Measurements from ENCODE around the gene FBRSL1. TPM values are rescaled to one million over a fixed set of nuclear protein-coding genes. Genes with fewer than 3 reads are reported as not detected.
A peak's percentile ranks its signal among the peaks of the same experiment; 100 is the strongest.

The FBRSL1 gene
- total and polyA plus RNA-seq, 12 donors = 28.1 to 90.6 (median 47.0) TPM

GRCh38 chr12:132507656-132508490, 17.9 kb downstream of the FBRSL1 start:
- 87% methylated on average over 31 of the region's 31 CpGs for WGBS, 2 donors
- Histone ChIP-seq H3K9me3 (no peaks in the 10 kb centered on the region), H3K4me1 (peaks cover 38 to 69% (median 52%) of the 10 kb centered on the region in 9 donors), H3K36me3 (peaks cover 0 to 38% (median 14%) of the 10 kb centered on the region in 9 donors), H3K4me3 (peak overlapping the region in 1 of 10 donors; percentile 8), H3K27ac (peak overlapping the region in 9 of 10 donors; percentile 72 to 90 (median 81)), H3K27me3 (no peaks in the 10 kb centered on the region)
- peak in 1 of 9 donors; percentile 17 for TF ChIP-seq CTCF (IDR thresholded peaks at IDR 0.05)
- intact Hi-C loops (cut with DNase I) = loop anchor here in 1 of 10 donors (2.0 kb wide), 1 partner anchor 17 kb away; the partner anchor contains the start of gene FBRSL1
- no peak for ATAC-seq
- no peak for DNase-seq

- no peaks in the 10 kb centered on the region for H3K9me3 ChIP-seq
- H3K27me3 ChIP-seq = no peaks in the 10 kb centered on the region
- intact Hi-C loops (cut with DNase I) = no loop called here
- TF ChIP-seq CTCF (IDR thresholded peaks at IDR 0.05) = no peak
- peaks cover 0 to 38% (median 14%) of the 10 kb centered on the region in 9 donors for H3K36me3 ChIP-seq
- H3K4me1 ChIP-seq = peaks cover 35 to 69% (median 47%) of the 10 kb centered on the region in 9 donors
- no peak overlapping the region for H3K27ac ChIP-seq
- ATAC-seq = no peak
- DNase-seq = no peak
- 86 to 94% methylated on average over 14 to 16 of the region's 16 CpGs for WGBS, 2 donors
- no peak overlapping the region for H3K4me3 ChIP-seq
These were observed 18.5 kb downstream of the FBRSL1 start for GRCh38 chr12:132508491-132508740.

GRCh38 chr12:132508860-132509732, 19.1 kb downstream of the FBRSL1 start:
- intact Hi-C loops (cut with DNase I) = no loop called here
- Histone ChIP-seq H3K9me3 (no peaks in the 10 kb centered on the region), H3K4me1 (peaks cover 29 to 66% (median 43%) of the 10 kb centered on the region in 9 donors), H3K4me3 (no peak overlapping the region), H3K27me3 (no peaks in the 10 kb centered on the region), H3K36me3 (peaks cover 0 to 38% (median 14%) of the 10 kb centered on the region in 9 donors), H3K27ac (no peak overlapping the region)
- TF ChIP-seq CTCF (IDR thresholded peaks at IDR 0.05) = no peak
- 97% methylated on average over 45 to 53 of the region's 53 CpGs for WGBS, 2 donors
- no peak for ATAC-seq
- no peak for DNase-seq

GRCh38 chr12:132510111-132510724, 20.3 kb downstream of the FBRSL1 start:
- no peak for TF ChIP-seq CTCF (IDR thresholded peaks at IDR 0.05)
- peaks cover 19 to 59% (median 32%) of the 10 kb centered on the region in 9 donors for H3K4me1 ChIP-seq
- H3K27ac ChIP-seq = peak overlapping the region in 1 of 10 donors; percentile 15
- no peak overlapping the region for H3K4me3 ChIP-seq
- ATAC-seq (no peak), DNase-seq (peak in 1 of 2 donors; percentile 65)
- no peaks in the 10 kb centered on the region for H3K27me3 ChIP-seq
- H3K9me3 ChIP-seq = peaks cover 0 to 2% (median 0%) of the 10 kb centered on the region in 11 donors
- 85 to 89% methylated on average over 31 to 33 of the region's 33 CpGs for WGBS, 2 donors
- peaks cover 0 to 38% (median 14%) of the 10 kb centered on the region in 9 donors for H3K36me3 ChIP-seq
- intact Hi-C loops (cut with DNase I) = no loop called here
